NCI-H2196 treated with DMSO at 0.1 percent for 48 hours (cell line): ENCODE results near the gene BMI1.
"Not testable (repeated sequence)": the region's sequence is repeated elsewhere in the genome, so short reads cannot be mapped to it uniquely, and the experiment has no call there.

ENCODE experiments used
- DNase-seq: peaks from one replicate; lab custom pipeline; 2025; ENCODE audit not compliant: unreplicated experiment; lab: John Stamatoyannopoulos, UW

BMI1 gene

GRCh38 chr10:22320591-22321155 is at the start of gene BMI1:
BMI1 (plus strand) TSS chr10:22321099; CDS start chr10:22326450, 5,351 bp downstream.
- DNase-seq, result peak; percentile 48

GRCh38 chr10:22271786-22272185 is 49.1 kb upstream of the BMI1 start:
- DNase-seq, result no peak

- no peak for DNase-seq
Observed at GRCh38 chr10:22278441-22278782, 42.5 kb upstream of the BMI1 start.

GRCh38 chr10:22280078-22280477 is 40.8 kb upstream of the BMI1 start:
- DNase-seq, result no peak

GRCh38 chr10:22285130-22285529 is 35.8 kb upstream of the BMI1 start:
- no peak for DNase-seq

- no peak for DNase-seq
Observed at GRCh38 chr10:22293747-22294404, 27.0 kb upstream of the BMI1 start.

GRCh38 chr10:22294694-22295093 is 26.2 kb upstream of the BMI1 start:
- DNase-seq, result no peak

- no peak for DNase-seq
Observed at GRCh38 chr10:22301193-22301592, 19.7 kb upstream of the BMI1 start.

GRCh38 chr10:22303461-22303860 is 17.4 kb upstream of the BMI1 start:
- no peak for DNase-seq

GRCh38 chr10:22305721-22306120 is 15.2 kb upstream of the BMI1 start:
- no peak for DNase-seq

- DNase-seq, result no peak
Observed at GRCh38 chr10:22308390-22308789, 12.5 kb upstream of the BMI1 start.

GRCh38 chr10:22309180-22310000 is 11.5 kb upstream of the BMI1 start:
- no peak for DNase-seq

GRCh38 chr10:22310012-22310411 is 10.9 kb upstream of the BMI1 start:
- not testable (repeated sequence) for DNase-seq

GRCh38 chr10:22310928-22311327 is 10.0 kb upstream of the BMI1 start:
- DNase-seq, result no peak

- DNase-seq, result no peak
Observed at GRCh38 chr10:22314852-22315251, 6.0 kb upstream of the BMI1 start.

- no peak for DNase-seq
Observed at GRCh38 chr10:22315455-22316285, 5.2 kb upstream of the BMI1 start.

- peak; percentile 29 for DNase-seq
Observed at GRCh38 chr10:22316286-22317075, 4.4 kb upstream of the BMI1 start, which contains the start of gene COMMD3. COMMD3 (plus strand) TSS chr10:22316388; CDS start chr10:22316418, 30 bp downstream.

GRCh38 chr10:22317076-22317370 is 3.9 kb upstream of the BMI1 start:
- DNase-seq, result no peak

GRCh38 chr10:22317771-22318565 is 2.9 kb upstream of the BMI1 start:
- DNase-seq, result no peak

- DNase-seq, result no peak
Observed at GRCh38 chr10:22318772-22319171, 2.1 kb upstream of the BMI1 start.
